ENCODE data around the gene BPIFB2. TPM values are rescaled to one million over a fixed set of nuclear protein-coding genes. Genes with fewer than 3 reads are reported as not detected.

Gene BPIFB2
- total and polyA plus RNA-seq, 7 donors = not detected

DNA sequence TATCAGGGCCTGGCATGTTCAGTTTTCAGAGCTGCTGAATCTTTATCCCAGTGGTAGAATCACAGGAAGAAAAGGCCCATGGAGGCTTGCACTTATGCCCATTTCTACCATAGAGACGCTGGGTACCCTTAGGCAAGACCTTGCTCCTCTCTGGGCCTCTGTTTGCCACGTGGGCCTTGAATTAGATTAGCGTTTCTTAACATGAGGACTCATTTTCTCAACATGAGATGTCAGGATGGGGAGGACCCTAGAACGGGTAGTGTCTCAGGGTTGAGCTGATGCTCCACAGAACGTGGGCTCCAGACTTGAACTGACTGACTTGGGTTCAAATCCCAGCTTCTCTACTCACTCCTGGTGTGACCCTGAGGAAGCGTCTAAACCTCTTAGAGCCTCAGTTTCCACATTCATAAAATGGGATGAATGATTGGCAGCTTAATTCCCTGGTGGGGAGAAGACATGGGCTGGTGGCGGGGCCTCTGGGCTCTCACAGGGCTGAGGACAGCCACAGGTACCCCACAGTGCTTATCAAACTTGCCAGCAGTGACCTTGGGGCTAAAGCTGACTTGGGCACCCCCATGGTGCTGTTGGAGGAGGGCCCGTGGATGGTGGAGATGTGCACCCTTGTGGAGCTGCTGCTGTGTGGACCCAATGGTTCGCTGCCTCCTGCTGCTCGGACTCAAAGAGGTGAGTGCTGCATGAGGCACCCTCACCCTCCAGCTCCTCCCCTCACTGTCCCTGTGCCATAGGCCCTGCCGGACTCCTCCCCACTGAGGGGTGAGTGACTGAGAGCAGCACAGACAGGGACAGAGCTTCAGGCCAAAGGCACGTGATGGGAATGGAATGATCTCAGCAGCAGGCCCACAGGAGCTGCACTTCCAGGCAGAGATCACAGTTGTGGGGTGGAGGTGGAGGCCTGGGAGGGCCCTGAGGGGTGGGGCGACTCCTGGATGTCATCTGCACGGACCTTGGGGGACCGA lies 31.5 kb upstream of the BPIFB2 start:
- intact Hi-C loops (cut with DNase I) = no loop called here
- TF ChIP-seq, protein P1, sequence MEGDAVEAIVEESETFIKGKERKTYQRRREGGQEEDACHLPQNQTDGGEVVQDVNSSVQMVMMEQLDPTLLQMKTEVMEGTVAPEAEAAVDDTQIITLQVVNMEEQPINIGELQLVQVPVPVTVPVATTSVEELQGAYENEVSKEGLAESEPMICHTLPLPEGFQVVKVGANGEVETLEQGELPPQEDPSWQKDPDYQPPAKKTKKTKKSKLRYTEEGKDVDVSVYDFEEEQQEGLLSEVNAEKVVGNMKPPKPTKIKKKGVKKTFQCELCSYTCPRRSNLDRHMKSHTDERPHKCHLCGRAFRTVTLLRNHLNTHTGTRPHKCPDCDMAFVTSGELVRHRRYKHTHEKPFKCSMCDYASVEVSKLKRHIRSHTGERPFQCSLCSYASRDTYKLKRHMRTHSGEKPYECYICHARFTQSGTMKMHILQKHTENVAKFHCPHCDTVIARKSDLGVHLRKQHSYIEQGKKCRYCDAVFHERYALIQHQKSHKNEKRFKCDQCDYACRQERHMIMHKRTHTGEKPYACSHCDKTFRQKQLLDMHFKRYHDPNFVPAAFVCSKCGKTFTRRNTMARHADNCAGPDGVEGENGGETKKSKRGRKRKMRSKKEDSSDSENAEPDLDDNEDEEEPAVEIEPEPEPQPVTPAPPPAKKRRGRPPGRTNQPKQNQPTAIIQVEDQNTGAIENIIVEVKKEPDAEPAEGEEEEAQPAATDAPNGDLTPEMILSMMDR (IDR thresholded peaks at IDR 0.05) = no peak
- no peaks in the 10 kb centered on the region for H3K4me1 ChIP-seq
- ATAC-seq (no peak), DNase-seq (no peak)
- no peak overlapping the region for H3K4me3 ChIP-seq
- no peaks in the 10 kb centered on the region for H3K36me3 ChIP-seq (ENCODE audit: insufficient read depth in 1 of 2, low read depth in 1 of 2)
- H3K27me3 ChIP-seq (ENCODE audit: insufficient read depth in 3 of 3, low read length in 2 of 3) = no peaks in the 10 kb centered on the region
- 82 to 88% (median 84%) methylated on average over 15 of the region's 15 CpGs for WGBS, 3 donors
- no peaks in the 10 kb centered on the region for H3K9me3 ChIP-seq
- H3K27ac ChIP-seq = no peak overlapping the region

DNA sequence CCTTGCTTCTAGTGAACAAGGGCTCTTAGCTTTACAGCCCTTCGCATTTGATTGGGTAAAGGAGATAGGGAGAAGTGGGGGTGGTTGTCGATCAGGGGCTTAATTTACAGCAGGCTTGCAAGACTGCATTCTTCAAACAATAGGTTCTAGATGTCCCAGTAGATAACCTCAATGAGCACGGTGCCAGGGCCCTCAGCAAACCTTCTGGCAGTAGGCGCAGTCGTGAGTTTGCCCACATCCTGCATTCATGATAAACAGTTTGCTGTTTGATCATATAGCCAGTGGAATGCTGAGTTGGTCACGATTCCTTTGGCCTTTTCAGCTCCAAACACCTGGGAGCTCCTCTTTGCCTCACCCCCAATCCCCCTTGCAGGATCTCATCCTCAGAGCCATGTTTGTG lies 30.8 kb upstream of the BPIFB2 start:
- intact Hi-C loops (cut with DNase I) = no loop called here
- no peak for ATAC-seq
- no peak overlapping the region for H3K27ac ChIP-seq

DNA sequence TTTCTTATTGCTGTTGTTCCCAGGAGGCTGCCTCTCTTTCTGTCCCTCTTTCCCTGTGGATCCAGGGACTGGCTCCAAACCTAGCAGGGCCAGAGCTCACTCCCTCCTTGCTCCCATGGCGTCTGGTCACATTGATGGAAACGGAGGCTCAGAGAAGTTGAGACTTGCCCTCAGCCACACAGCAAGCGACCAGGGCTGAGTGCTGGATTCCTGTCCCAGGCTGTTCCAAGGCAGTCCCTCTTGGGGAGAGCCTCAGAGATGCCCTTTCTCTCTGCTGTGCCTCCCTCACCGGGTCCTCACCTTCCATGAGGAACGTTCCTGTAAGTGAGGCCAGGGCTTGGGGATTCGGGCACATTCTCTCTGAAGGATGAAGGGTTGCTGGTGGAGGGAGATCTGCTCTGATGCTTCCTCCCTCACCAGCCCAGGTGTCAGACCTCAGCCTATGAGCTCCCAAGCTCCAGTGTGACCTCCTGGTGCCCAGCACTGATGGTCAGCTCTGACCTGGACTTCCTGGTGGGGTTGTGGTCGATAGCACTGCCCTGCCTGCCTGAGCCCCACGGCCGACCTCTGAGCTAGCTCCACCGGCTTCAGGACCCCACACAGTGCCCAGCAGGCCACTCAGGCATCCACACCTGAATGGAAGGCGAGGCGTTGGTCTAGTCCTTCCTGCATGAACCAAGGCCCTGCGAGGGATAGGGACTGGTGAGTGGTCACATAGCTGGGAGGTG lies 30.1 kb upstream of the BPIFB2 start:
- H3K9me3 ChIP-seq = no peaks in the 10 kb centered on the region
- intact Hi-C loops (cut with DNase I) = no loop called here
- TF ChIP-seq, protein P1 (IDR thresholded peaks at IDR 0.05) = no peak
- no peaks in the 10 kb centered on the region for H3K27me3 ChIP-seq (ENCODE audit: insufficient read depth in 3 of 3, low read length in 2 of 3)
- H3K4me1 ChIP-seq = no peaks in the 10 kb centered on the region
- no peak overlapping the region for H3K27ac ChIP-seq
- no peaks in the 10 kb centered on the region for H3K36me3 ChIP-seq (ENCODE audit: insufficient read depth in 1 of 2, low read depth in 1 of 2)
- DNase-seq = no peak
- no peak overlapping the region for H3K4me3 ChIP-seq
- WGBS, 3 donors = 81 to 84% (median 84%) methylated on average over 12 to 13 of the region's 13 CpGs
- ATAC-seq = no peak

More for the DNA sequence above, 30.8 kb upstream of the BPIFB2 start:
- H3K27me3 ChIP-seq (ENCODE audit: insufficient read depth in 3 of 3, low read length in 2 of 3) = no peaks in the 10 kb centered on the region
- no peaks in the 10 kb centered on the region for H3K9me3 ChIP-seq
- no peaks in the 10 kb centered on the region for H3K4me1 ChIP-seq
- WGBS, 3 donors = 86 to 87% (median 87%) methylated on average over 6 of the region's 6 CpGs
- TF ChIP-seq, protein P1 (IDR thresholded peaks at IDR 0.05) = no peak
- H3K36me3 ChIP-seq (ENCODE audit: insufficient read depth in 1 of 2, low read depth in 1 of 2) = no peaks in the 10 kb centered on the region
- DNase-seq = no peak
- H3K4me3 ChIP-seq = no peak overlapping the region

DNA sequence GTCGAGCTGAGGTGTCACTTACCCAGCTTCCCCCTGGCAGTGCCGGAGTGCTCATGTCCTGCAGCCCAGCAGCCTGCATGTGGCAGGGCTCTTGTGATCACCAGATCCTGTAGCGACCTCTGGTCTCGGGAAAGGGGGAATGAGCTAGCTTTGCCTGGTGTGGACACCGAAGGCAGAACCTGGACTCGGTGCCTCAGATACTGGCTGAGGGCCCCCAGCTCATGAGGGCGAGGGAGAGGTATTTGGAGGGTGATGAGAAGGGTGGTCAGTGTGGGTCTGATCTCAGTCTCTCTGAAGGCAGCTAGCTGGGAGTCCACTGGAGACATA lies 29.5 kb upstream of the BPIFB2 start:
- Histone ChIP-seq H3K27me3 (ENCODE audit: insufficient read depth in 3 of 3, low read length in 2 of 3) (no peaks in the 10 kb centered on the region), H3K27ac (no peak overlapping the region), H3K9me3 (no peaks in the 10 kb centered on the region), H3K4me1 (no peaks in the 10 kb centered on the region), H3K4me3 (no peak overlapping the region), H3K36me3 (ENCODE audit: insufficient read depth in 1 of 2, low read depth in 1 of 2) (no peaks in the 10 kb centered on the region)
- ATAC-seq = no peak
- WGBS, 3 donors = 48 to 58% (median 52%) methylated on average over 7 of the region's 7 CpGs
- TF ChIP-seq, protein P1 (IDR thresholded peaks at IDR 0.05) = no peak
- intact Hi-C loops (cut with DNase I) = no loop called here
- DNase-seq = no peak
